NB4 (cell line): ENCODE data around the gene AQP12A.

Experiments used
- MYC ChIP-seq: IDR thresholded peaks from 2 replicates; pipeline ENCODE4 v1.6.1; 2011; ENCODE audit warnings: low read depth, low read length
- POLR2A ChIP-seq: IDR thresholded peaks from 2 replicates; pipeline ENCODE4 v1.6.1; 2011; ENCODE audit warnings: mild to moderate bottlenecking; ENCODE audit not compliant: insufficient read length; ENCODE audit errors: extremely low read depth
- TF ChIP-seq, protein P1 (sequence below): IDR thresholded peaks from one replicate; pipeline ENCODE4 v1.5.1; 2012; ENCODE audit warnings: low read depth, low read length
- TF ChIP-seq, protein P2 (sequence below): IDR thresholded peaks from 2 replicates; pipeline ENCODE4 v1.6.1; 2011; ENCODE audit warnings: low read depth, low read length

DNA sequence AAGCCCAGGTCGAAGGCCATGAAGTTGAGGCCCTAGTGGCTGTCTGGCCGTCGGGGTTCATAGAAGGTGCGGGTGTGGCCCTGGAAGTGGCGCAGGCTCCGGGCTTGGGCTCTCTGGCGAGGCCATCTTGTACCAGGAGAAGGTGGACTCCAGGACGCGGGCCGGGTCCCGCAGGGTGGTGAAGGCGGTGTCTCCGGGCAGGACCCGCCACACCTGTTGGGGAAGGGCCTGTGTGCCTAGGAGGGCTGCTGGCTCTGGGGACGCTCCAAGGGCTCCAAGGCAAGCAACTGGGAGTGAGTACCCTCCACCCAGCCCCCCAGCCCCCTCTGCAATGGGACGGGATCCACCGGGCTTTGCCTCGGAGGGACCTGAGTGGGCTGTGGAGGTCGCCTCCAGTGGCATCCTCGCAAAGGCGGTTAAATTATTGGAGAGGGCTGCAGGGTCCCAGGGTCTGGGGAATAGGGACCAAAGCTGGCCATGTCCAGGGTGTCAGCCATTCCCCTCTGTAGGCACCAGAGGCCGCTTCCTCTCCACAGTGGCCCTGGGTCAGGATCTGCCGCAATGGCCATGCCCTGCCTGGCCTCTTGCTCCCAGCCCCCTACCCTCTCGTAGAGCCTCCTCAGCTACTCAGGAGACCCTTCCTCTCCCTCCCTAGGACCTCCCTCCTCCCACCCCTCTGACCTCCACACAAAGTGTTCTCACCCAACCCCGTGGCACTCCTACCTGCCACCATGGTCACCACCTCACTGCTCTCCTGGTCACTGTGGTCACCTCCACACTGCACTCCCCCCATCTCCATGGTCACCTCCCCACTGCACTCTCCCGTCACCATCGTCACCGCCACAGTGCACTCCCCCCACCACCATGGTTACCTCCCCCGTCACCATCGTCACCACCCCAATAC is 10.3 kb downstream of the AQP12A start:
- TF ChIP-seq, protein P1, sequence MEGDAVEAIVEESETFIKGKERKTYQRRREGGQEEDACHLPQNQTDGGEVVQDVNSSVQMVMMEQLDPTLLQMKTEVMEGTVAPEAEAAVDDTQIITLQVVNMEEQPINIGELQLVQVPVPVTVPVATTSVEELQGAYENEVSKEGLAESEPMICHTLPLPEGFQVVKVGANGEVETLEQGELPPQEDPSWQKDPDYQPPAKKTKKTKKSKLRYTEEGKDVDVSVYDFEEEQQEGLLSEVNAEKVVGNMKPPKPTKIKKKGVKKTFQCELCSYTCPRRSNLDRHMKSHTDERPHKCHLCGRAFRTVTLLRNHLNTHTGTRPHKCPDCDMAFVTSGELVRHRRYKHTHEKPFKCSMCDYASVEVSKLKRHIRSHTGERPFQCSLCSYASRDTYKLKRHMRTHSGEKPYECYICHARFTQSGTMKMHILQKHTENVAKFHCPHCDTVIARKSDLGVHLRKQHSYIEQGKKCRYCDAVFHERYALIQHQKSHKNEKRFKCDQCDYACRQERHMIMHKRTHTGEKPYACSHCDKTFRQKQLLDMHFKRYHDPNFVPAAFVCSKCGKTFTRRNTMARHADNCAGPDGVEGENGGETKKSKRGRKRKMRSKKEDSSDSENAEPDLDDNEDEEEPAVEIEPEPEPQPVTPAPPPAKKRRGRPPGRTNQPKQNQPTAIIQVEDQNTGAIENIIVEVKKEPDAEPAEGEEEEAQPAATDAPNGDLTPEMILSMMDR: no peak
- TF ChIP-seq POLR2A (no peak), MYC (no peak)
- TF ChIP-seq, protein P2, sequence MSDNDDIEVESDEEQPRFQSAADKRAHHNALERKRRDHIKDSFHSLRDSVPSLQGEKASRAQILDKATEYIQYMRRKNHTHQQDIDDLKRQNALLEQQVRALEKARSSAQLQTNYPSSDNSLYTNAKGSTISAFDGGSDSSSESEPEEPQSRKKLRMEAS: no peak
